GM21723 (cell line): ENCODE results near the gene ADAM12.
"Not testable (repeated sequence)": the region's sequence is repeated elsewhere in the genome, so short reads cannot be mapped to it uniquely, and the experiment has no call there.

ENCODE experiments used
- ATAC-seq: cut with Tn5 transposase; IDR thresholded peaks from one replicate; pipeline ENCODE4 v1.9.1; 2021; ENCODE audit warnings: mild to moderate bottlenecking, moderate library complexity; ENCODE audit not compliant: unreplicated experiment

Gene ADAM12

DNA sequence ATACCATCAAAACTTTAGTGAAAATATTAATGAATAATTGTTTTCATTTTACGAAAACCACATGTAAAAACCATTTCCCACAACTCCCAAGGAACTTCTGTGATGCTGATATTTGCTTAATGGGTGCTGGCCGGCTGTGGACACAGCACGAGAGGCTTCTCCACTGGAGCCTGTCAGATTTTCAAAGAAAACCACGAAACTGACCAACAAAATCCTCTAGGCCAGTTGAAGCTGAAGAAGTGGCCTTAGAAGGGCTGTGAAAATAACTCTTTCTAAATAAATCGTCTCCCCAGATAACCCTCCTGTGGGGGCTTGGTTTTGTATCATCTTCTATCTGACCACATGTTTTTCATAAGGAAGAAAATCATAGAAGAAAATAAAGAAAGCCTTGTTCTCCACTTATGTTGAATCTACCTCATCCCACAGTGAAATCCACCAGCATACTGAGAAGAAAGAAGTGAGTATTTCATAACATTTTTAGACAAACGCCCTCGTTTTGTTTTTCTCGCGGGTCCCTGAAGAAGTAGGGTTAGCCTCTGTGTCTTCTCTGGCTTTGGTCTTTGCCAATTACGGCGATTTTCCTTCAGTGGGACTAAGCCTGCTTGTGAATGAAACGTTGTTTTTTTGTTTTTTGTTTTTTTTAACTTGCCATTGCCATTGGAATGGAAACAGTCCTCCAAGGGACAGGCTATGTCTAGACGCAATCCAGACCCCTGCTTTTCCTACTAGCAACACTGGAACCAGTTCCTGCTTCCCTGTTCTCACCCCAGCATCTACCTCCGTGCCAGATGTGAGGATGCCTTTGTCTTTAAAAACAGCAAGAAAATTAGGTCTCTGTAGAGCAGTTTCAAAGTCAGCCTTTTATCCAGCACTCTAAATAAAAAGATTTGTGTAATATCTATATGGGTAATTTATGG is 123.9 kb downstream of the ADAM12 start:
- ATAC-seq = no peak

- ATAC-seq = no peak
Measured at GRCh38 chr10:126263006-126263676, 125.1 kb downstream of the ADAM12 start.

GRCh38 chr10:126262233-126262838 is 125.9 kb downstream of the ADAM12 start:
- ATAC-seq = no peak

DNA sequence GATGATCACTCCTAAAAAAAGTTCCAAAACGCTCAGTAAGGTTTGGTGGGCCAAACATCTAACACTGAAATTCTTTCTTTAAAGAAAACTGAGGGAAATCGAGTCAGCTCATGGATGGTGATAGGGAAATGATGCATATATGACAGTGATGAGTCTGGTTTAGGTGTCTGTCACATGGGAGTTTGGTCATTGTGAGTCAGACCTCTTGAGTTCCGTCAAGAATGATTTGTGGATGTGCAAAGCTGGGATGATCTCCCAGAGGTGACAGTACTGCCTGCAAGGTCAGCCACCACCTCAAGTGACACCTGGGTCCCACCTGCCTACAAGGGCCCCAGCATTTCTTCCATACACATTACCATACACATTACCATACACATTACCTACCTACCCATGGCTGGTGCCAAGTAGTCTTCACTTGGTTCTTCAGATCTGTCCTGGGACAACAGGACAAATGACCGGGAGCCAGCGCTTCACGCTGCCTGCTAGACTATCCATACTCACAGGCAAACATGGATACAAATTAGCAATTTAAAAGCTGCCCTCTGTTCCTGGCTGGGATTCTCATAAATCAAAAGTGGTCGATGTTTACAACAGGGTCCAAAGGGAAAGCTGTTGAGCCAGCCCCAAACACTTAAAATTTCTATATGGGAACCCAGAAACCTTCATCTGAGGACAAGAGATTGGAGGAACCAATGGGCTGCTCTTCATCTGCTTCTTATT is 128.4 kb downstream of the ADAM12 start:
- ATAC-seq = no peak

DNA sequence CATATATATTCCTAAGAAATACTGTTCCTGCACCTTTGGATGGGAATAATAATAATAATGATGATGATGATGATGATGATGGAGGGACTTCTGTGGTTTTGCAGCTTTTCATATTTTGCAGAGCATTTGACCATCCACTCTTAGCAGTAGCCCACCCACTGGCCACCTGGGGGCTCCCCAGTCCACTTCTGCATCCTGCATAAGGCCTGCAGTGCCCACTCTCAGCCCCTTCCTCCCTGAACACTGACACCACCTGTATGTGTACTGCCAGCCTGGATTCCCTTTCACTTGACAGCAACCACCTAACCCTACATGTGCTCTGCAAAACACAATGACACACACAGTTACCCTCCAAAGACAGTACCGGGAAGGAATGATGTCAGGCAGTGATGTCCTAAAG is 131.4 kb downstream of the ADAM12 start:
- ATAC-seq = no peak

GRCh38 chr10:126255313-126255712 is 133.0 kb downstream of the ADAM12 start:
- ATAC-seq = no peak

GRCh38 chr10:126253611-126253998 is 134.7 kb downstream of the ADAM12 start:
- ATAC-seq = no peak

GRCh38 chr10:126252884-126253610 is 135.2 kb downstream of the ADAM12 start:
- no peak for ATAC-seq

GRCh38 chr10:126251778-126252407 is 136.4 kb downstream of the ADAM12 start:
- no peak for ATAC-seq

DNA sequence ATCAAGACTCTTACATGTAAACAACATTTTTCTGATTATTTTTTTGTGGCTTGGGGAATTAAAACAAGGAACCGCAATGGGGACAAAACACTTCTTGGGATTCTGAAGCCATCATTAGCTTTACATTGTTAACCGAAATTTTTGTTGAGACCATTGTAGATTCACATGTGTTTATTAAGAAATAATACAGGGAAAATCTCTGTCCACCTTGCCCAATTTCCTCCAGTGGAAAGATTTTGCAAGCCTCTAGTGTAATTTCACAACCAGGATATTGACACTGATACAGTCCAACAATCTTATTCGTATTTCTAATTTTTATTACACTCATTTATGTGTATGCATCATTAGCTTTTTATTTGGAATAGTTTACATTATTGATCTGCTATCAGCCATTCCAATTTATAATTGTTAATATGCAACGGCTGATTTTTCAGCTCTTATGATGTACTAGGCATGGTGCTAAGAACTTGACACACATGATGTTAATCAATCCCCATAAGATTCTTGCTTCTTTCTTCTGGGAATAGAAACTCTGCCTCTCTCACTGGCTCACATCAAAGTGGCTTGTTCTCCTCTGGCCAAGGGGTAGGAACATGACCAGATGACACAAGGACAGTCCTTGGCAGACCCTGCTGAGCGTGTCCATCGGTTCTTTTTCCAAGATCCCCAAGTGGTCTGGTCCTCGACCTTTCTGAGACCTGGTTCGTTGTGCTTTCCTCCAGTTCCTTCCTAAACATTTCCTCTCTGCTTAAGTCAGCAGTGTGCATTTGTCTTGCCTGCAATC is 137.6 kb downstream of the ADAM12 start:
- ATAC-seq = no peak

DNA sequence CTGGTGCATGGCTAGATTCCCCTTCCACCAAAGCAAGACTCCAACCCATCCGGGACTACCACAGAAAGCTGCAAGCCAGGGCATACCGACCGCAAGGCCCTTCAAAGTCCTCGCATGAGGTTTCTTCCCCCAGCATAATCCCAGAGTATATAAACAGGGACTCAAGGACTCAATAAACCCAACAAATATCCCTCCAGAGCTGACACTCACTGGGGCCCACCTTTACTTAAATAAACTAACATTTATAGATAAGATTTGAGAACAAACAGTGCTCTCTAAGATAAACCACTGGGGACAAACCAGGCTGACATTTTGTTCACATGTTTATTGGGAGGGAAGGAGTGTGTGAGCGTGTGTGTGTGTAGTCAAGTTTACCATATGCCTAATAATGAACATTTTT is 138.2 kb downstream of the ADAM12 start:
- ATAC-seq = no peak

DNA sequence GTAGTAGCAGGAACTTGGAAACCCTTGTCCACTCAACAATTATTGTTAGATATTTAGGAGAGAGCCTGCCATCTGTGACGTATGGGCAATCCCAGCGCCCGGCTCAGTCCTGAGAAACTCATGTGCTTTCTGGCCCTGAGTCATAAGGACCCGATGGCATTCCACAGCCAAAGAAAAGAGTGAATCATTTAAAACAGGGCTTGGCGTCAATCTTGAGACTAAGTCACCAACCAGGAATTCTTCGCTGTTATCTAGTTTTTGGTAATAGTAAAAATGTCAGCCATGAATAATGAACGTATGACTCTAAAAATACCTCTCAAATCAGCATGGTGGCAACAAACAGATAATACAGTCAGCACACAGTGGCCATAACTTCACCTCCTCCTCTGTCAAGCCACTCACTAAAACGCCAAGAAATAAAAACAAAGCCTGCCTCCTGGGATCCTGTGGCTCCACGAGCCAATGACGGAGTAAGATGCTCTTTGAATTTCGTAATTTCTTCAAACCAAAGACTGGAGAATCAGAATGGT is 140.8 kb downstream of the ADAM12 start:
- no peak for ATAC-seq

DNA sequence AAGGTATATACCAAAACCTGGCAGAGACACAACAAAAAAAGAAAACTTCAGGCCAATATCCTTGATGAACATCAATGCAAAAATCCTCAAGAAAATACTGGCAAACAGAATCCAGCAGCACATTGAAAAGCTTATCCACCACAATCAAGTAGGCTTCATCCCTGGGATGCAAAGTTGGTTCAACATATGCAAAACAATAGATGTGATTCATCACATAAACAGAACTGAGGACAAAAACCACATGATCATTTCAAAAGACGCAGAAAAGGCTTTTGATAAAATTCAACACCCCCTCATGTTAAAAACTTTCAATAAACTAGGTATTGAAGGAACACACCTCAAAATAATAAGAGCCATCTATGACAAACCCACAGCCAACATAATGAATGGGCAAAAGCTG is 141.9 kb downstream of the ADAM12 start:
- ATAC-seq = not testable (repeated sequence)

DNA sequence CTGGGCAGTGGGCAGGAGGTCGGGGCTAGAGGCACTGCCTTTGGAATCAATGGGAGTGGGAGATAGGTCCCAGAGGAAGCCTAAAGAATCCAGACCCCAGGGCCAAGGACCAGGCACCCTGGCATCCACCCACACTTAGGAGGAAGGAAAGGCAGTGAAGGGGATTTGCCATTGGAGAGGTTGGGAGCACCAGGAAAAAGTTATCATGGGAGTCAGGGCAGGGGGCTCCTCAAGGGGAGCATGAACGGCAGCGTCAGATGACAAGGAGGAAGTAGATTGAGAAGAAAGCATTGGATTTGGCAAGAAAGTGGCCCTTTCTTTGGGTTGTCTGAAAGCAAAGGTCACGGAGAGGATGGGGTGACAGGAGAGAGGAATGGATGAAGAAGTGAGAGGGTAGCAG is 142.8 kb downstream of the ADAM12 start:
- ATAC-seq = no peak

DNA sequence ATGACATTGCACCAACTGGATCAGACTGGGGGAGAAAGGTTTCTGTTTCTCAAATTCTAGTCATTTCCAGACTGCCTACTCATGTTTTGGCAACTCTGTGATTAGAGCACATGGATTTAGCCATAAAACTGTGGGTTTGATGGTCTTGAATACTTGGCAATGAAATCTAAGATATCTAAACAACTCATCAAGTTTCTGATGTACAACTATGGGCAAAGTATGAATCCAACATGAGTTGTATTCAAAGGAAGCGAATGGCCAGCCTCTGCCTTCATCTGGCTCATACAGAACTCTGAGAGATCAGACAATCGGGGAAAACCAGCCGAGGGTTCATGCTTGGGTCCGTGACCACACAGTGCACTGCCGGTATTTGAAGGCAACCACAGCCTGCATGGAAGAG is 144.3 kb downstream of the ADAM12 start:
- ATAC-seq = no peak

DNA sequence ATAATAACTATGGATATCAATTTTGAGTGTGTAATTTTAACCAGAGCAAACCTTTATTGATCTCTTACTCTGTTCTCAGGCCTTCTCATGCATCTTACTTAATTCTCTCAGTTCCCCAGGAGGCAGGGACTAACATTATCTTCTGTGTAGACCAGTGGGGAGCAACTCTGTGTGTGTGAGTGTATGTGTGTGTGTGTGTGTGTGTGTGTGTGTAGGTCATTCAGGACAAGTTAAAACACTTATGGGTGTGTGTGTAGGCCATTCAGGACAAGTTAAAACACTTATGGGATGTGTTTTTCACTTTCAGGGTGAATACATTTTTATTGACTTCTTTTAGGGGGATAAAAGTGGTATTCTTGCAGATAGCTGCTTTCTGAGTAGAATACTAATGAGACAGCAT is 145.0 kb downstream of the ADAM12 start:
- ATAC-seq = no peak

GRCh38 chr10:126242397-126243260 is 145.6 kb downstream of the ADAM12 start:
- ATAC-seq = no peak

- ATAC-seq = no peak
Measured at GRCh38 chr10:126240483-126240882, 147.8 kb downstream of the ADAM12 start.
